ENCODE measurements around the gene RNF208. TPM values are rescaled to one million over a fixed set of nuclear protein-coding genes. Genes with fewer than 3 reads are reported as not detected.

Gene RNF208
- total and polyA plus RNA-seq, 2 experiments from 2014 or later: 0.34 to 0.65 TPM

DNA sequence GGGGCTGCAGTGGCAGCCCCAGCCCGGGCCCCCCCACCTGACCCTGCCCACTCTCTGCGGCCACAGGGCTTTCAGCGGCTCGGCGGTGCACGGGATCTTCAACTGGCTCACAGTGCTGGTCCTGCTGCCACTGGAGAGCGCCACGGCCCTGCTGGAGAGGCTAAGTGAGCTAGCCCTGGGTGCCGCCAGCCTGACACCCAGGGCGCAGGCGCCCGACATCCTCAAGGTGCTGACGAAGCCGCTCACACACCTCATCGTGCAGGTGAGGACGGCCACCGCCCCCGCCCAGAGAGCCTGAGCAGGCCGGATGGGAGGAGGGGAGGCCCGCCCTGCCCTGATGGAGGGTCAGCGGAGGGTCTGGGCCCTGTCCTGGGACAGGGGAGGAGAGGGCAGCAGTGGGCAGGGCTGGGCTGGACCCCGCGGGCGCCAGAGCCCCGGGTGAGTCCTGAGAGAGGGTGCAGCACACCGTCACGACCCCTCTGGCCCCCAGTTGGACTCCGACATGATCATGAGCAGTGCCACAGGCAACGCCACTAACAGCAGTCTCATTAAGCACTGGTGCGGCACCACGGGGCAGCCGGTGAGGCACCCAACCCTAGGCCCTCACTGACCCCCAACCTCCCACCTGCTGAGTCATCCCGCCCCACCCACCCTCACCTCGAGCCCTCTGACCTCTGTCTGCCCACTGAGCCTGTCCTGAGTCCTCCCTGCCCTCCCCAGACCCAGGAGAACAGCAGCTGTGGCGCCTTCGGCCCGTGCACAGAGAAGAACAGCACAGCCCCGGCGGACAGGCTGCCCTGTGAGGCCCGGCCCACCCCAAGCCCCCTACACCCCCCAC, 11.3 kb upstream of the RNF208 start:
- Histone ChIP-seq H3K4me2 (ENCODE audit: unreplicated experiment) (no peak overlapping the region), H3K9me3 (ENCODE audit: low read depth) (no peaks in the 10 kb centered on the region), H3F3A (ENCODE audit: insufficient read depth) (no peaks in the 10 kb centered on the region), H4K20me1 (ENCODE audit: insufficient read depth) (no peaks in the 10 kb centered on the region), H2AFZ (no peak overlapping the region), H3K9ac (no peak overlapping the region), H3K36me3 (ENCODE audit: low read depth) (no peaks in the 10 kb centered on the region), H3K79me2 (ENCODE audit: insufficient read depth) (peaks cover 9% of the 10 kb centered on the region), H3K4me1 (ENCODE audit: insufficient read depth) (no peaks in the 10 kb centered on the region), H3K27ac (no peak overlapping the region), H3K27me3 (replicated peaks; ENCODE audit: insufficient read depth) (no peaks in the 10 kb centered on the region), H3K9me2 (ENCODE audit: insufficient read depth) (no peaks in the 10 kb centered on the region), H3K4me3 (no peak overlapping the region)
- TF ChIP-seq EZH2phosphoT487 (IDR thresholded peaks at IDR 0.05; ENCODE audit: insufficient read depth, low read depth) (no peak), EZH2 (IDR thresholded peaks at IDR 0.05; ENCODE audit: insufficient read depth, poor library complexity, severe bottlenecking) (no peak)
- in situ Hi-C loops (cut with MboI): no loop called here
- DNase-seq: no peak
- 59 to 63% methylated on average over 26 to 40 of the region's 40 CpGs for WGBS, 2 experiments (ENCODE audit: low coverage in 1 of 2, low lambda C conversion rate in 2 of 2, missing lambda C conversion rate in 2 of 2)

DNA sequence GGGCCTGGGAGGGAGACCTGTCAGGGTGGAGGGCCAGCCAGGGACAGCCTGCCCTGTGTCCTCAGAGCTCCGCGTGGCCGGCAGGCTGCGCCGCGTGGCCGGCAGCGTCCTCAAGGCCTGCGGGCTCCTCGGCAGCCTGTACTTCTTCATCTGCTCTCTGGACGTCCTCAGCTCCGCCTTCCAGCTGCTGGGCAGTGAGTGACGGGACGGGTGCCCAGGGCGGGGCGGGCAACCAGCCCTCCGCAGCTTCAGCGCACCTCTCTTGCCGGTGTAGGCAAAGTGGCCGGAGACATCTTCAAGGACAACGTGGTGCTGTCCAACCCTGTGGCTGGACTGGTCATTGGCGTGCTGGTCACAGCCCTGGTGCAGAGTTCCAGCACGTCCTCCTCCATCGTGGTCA, 10.5 kb upstream of the RNF208 start:
- no peak for TF ChIP-seq EZH2 (IDR thresholded peaks at IDR 0.05; ENCODE audit: insufficient read depth, poor library complexity, severe bottlenecking)
- no peak for TF ChIP-seq EZH2phosphoT487 (IDR thresholded peaks at IDR 0.05; ENCODE audit: insufficient read depth, low read depth)
- no peaks in the 10 kb centered on the region for H3K36me3 ChIP-seq (ENCODE audit: low read depth)
- H3K9ac ChIP-seq: no peak overlapping the region
- no peak overlapping the region for H3K4me2 ChIP-seq (ENCODE audit: unreplicated experiment)
- H3K9me2 ChIP-seq (ENCODE audit: insufficient read depth): no peaks in the 10 kb centered on the region
- WGBS, 2 experiments (ENCODE audit: low coverage in 1 of 2, low lambda C conversion rate in 2 of 2, missing lambda C conversion rate in 2 of 2): 63 to 67% methylated on average over 21 to 23 of the region's 24 CpGs
- in situ Hi-C loops (cut with MboI): no loop called here
- H3K27me3 ChIP-seq (replicated peaks; ENCODE audit: insufficient read depth): no peaks in the 10 kb centered on the region
- H3K4me3 ChIP-seq: no peak overlapping the region
- DNase-seq: no peak
- H3K4me1 ChIP-seq (ENCODE audit: insufficient read depth): no peaks in the 10 kb centered on the region
- 0 out of 2 replicates have a peak, but pooled peaks cover 3% of the 10 kb centered on the region for H3K79me2 ChIP-seq (ENCODE audit: insufficient read depth)
- H4K20me1 ChIP-seq (ENCODE audit: insufficient read depth): no peaks in the 10 kb centered on the region
- H3K9me3 ChIP-seq (ENCODE audit: low read depth): no peaks in the 10 kb centered on the region
- no peak overlapping the region for H3K27ac ChIP-seq
- no peak overlapping the region for H2AFZ ChIP-seq
- H3F3A ChIP-seq (ENCODE audit: insufficient read depth): no peaks in the 10 kb centered on the region

DNA sequence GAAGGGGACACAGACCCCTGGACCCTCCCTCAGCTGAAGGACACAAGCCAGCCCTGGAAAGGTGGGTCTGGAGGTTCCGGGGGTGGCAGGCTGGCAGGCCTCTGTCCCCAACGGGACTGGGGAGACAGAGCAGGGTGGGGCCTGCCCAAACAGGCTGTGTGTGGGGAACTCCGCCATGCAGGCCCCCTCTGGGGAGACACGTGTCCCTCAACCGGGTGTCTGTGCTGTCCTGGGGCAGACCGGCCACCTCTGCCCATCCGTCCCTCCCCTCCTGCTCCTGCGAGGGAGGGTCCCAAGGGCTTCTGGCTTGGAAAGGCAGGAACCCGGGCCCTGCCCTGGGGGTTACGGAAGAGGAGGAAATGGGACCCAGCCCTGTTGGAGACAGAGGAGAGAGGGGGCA, 10.1 kb upstream of the RNF208 start:
- Histone ChIP-seq H2AFZ (no peak overlapping the region), H3K4me1 (ENCODE audit: insufficient read depth) (no peaks in the 10 kb centered on the region), H3K9me2 (ENCODE audit: insufficient read depth) (no peaks in the 10 kb centered on the region), H3K9ac (no peak overlapping the region), H3K9me3 (ENCODE audit: low read depth) (no peaks in the 10 kb centered on the region), H3K79me2 (ENCODE audit: insufficient read depth) (no peaks in the 10 kb centered on the region), H3K4me2 (ENCODE audit: unreplicated experiment) (no peak overlapping the region), H3K27me3 (replicated peaks; ENCODE audit: insufficient read depth) (no peaks in the 10 kb centered on the region), H3K27ac (no peak overlapping the region), H3F3A (ENCODE audit: insufficient read depth) (no peaks in the 10 kb centered on the region), H4K20me1 (ENCODE audit: insufficient read depth) (no peaks in the 10 kb centered on the region), H3K4me3 (no peak overlapping the region), H3K36me3 (ENCODE audit: low read depth) (no peaks in the 10 kb centered on the region)
- WGBS, 2 experiments (ENCODE audit: low coverage in 1 of 2, low lambda C conversion rate in 2 of 2, missing lambda C conversion rate in 2 of 2): 54 to 65% methylated on average over 7 to 10 of the region's 10 CpGs
- DNase-seq: no peak
- TF ChIP-seq EZH2 (IDR thresholded peaks at IDR 0.05; ENCODE audit: insufficient read depth, poor library complexity, severe bottlenecking) (no peak), EZH2phosphoT487 (IDR thresholded peaks at IDR 0.05; ENCODE audit: insufficient read depth, low read depth) (no peak)
- in situ Hi-C loops (cut with MboI): no loop called here

DNA sequence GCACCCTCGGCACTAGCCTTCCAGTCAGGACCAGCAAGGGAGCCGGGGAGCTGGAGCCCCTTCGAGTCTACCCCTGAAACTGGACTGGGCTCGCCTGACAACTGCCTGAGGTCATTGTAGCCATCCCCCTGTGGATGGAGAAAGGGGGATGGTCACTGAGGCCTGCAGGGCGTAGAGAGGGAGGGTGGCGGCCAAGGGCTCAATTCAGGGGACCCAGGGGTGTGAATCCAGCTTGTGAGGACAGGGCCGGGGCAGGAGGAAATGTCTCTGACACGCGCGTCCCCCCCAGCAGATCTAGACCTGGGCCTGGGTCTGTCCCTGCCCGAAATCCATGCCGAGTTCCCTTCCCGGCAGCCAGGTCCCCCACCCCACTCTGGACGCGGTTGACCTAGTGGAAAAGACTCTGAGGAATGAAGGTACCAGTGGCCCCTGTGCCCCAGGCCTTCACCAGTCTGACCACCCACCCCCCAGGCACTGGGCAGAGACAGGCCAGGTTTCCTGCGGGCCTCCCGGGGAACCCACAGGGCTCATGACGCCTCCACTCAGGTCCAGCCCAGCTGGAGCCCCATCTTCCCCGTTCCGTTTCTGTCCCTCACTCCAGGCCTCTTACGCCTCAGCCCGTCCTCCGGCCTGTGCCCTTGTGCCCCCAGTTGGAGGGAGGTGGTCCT, 9.5 kb upstream of the RNF208 start:
- no peaks in the 10 kb centered on the region for H3K27me3 ChIP-seq (replicated peaks; ENCODE audit: insufficient read depth)
- no peak overlapping the region for H3K9ac ChIP-seq
- DNase-seq: no peak
- H3K79me2 ChIP-seq (ENCODE audit: insufficient read depth): no peaks in the 10 kb centered on the region
- H3K4me3 ChIP-seq: no peak overlapping the region
- H2AFZ ChIP-seq: no peak overlapping the region
- in situ Hi-C loops (cut with MboI): no loop called here
- no peak overlapping the region for H3K27ac ChIP-seq
- H3K4me1 ChIP-seq (ENCODE audit: insufficient read depth): no peaks in the 10 kb centered on the region
- H3K9me2 ChIP-seq (ENCODE audit: insufficient read depth): no peaks in the 10 kb centered on the region
- TF ChIP-seq EZH2phosphoT487 (IDR thresholded peaks at IDR 0.05; ENCODE audit: insufficient read depth, low read depth) (no peak), EZH2 (IDR thresholded peaks at IDR 0.05; ENCODE audit: insufficient read depth, poor library complexity, severe bottlenecking) (no peak)
- no peaks in the 10 kb centered on the region for H3K9me3 ChIP-seq (ENCODE audit: low read depth)
- no peaks in the 10 kb centered on the region for H3F3A ChIP-seq (ENCODE audit: insufficient read depth)
- WGBS, 2 experiments (ENCODE audit: low coverage in 1 of 2, low lambda C conversion rate in 2 of 2, missing lambda C conversion rate in 2 of 2): 73 to 83% methylated on average over 18 to 23 of the region's 23 CpGs
- no peak overlapping the region for H3K4me2 ChIP-seq (ENCODE audit: unreplicated experiment)
- H4K20me1 ChIP-seq (ENCODE audit: insufficient read depth): no peaks in the 10 kb centered on the region
- no peaks in the 10 kb centered on the region for H3K36me3 ChIP-seq (ENCODE audit: low read depth)

All from GM23248 (cell line).